ENCODE measurements around the gene ANO10. TPM values are rescaled to one million over a fixed set of nuclear protein-coding genes. Genes with fewer than 3 reads are reported as not detected.

The ANO10 gene
- total and polyA plus RNA-seq, 2 donors (not counting 1 experiment from before 2014, with no cell fraction given), result 1.9 to 10.6 TPM

DNA sequence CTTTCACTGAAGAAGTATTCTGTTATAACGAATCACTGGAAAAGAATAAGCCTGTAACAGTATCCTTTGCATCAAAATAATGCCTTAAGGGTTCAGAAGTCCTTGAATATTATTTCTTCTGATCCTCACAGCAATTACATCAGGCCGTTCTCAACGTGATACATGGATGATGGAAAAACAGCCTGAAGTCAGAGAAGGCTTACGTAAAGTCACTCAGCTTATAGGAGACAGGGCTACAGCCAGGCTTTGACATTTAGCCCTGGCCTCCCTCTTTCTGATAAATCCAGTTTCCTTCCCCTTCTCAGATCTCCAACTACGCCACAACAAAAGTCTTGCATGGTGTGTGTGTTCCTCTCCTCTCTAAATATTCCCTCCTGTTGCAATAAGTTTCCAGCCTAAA, 131.9 kb downstream of the ANO10 start:
- H3K9ac ChIP-seq (ENCODE audit: low read length), result no peak overlapping the region
- H3K79me2 ChIP-seq (ENCODE audit: control insufficient read depth, insufficient read depth, low read length), result no peaks in the 10 kb centered on the region
- ChIA-PET CTCF (no interaction called here), POLR2A (no interaction called here)
- TF ChIP-seq, protein P1, sequence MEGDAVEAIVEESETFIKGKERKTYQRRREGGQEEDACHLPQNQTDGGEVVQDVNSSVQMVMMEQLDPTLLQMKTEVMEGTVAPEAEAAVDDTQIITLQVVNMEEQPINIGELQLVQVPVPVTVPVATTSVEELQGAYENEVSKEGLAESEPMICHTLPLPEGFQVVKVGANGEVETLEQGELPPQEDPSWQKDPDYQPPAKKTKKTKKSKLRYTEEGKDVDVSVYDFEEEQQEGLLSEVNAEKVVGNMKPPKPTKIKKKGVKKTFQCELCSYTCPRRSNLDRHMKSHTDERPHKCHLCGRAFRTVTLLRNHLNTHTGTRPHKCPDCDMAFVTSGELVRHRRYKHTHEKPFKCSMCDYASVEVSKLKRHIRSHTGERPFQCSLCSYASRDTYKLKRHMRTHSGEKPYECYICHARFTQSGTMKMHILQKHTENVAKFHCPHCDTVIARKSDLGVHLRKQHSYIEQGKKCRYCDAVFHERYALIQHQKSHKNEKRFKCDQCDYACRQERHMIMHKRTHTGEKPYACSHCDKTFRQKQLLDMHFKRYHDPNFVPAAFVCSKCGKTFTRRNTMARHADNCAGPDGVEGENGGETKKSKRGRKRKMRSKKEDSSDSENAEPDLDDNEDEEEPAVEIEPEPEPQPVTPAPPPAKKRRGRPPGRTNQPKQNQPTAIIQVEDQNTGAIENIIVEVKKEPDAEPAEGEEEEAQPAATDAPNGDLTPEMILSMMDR (IDR thresholded peaks at IDR 0.05), result no peak
- no peak for TF ChIP-seq EZH2 (IDR thresholded peaks at IDR 0.05; ENCODE audit: borderline replicate concordance, insufficient read depth, low read depth, low read length, poor library complexity, severe bottlenecking)
- ATAC-seq (ENCODE audit: low read depth), result no peak
- no peaks in the 10 kb centered on the region for H3K9me3 Mint-ChIP-seq (ENCODE audit: insufficient read depth)
- H4K20me1 ChIP-seq (ENCODE audit: control insufficient read depth, insufficient read depth, low read length, poor library complexity, severe bottlenecking), result no peaks in the 10 kb centered on the region
- no peak overlapping the region for H3K4me3 Mint-ChIP-seq
- H2AFZ ChIP-seq (ENCODE audit: insufficient read depth, low read depth, low read length, poor library complexity, severe bottlenecking), result no peak overlapping the region
- no peak overlapping the region for H3K27ac Mint-ChIP-seq
- no peak overlapping the region for H3K27ac ChIP-seq (ENCODE audit: low read length in 2 of 2)
- H3K4me1 ChIP-seq (ENCODE audit: control insufficient read depth in 2 of 2, insufficient read depth in 2 of 2, low read length in 2 of 2), result no peaks in the 10 kb centered on the region
- 100% methylated on average over 1 of the region's 5 CpGs for WGBS (ENCODE audit: insufficient coverage)
- H3K4me2 ChIP-seq (replicated peaks; ENCODE audit: low read depth, low read length, poor library complexity, severe bottlenecking), result no peak overlapping the region
- no peaks in the 10 kb centered on the region for H3K4me1 Mint-ChIP-seq
- intact Hi-C loops (cut with micrococcal nuclease), result no loop called here
- H3K36me3 ChIP-seq (replicated peaks in 1 of 2; ENCODE audit: control extremely low read depth in 1 of 2, control insufficient read depth in 1 of 2, extremely low read depth in 1 of 2, insufficient read depth in 2 of 2, low read length in 1 of 2), result no peaks in the 10 kb centered on the region
- peaks cover 0 to 9% (median 0%) of the 10 kb centered on the region in 3 donors for H3K9me3 ChIP-seq (ENCODE audit: control extremely low read depth in 1 of 3, control insufficient read depth in 2 of 3, insufficient read depth in 1 of 3, low read length in 2 of 3)
- no peaks in the 10 kb centered on the region for H3K27me3 ChIP-seq (replicated peaks in 1 of 4; ENCODE audit: control extremely low read depth in 1 of 4, control insufficient read depth in 3 of 4, insufficient read depth in 4 of 4, low read length in 3 of 4)
- DNase-seq, result no peak
- no peak overlapping the region for H3K4me3 ChIP-seq (ENCODE audit: control extremely low read depth in 1 of 5, extremely low read depth in 1 of 5, insufficient read depth in 1 of 5, low read depth in 2 of 5, low read length in 4 of 5)
- peaks cover 5% of the 10 kb centered on the region for H3K27me3 Mint-ChIP-seq

DNA sequence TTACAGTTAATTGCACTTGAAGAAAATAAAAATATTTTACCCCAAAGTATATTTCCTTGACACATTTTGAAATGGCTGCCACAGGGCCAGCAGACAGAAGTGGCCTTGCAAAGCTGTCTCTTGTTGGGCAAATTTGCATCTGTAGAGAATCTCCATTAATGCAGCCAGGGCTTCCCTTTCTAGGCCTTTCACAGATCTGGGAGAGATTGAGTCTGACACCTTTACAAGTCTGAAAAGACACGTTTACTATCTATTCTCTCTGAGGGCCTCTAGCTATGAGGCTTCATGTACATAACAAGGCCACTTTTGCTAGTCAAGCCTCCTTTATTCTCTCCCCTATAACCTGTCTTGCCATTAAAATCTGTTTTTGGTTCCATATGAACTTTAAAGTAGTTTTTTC, 135.9 kb downstream of the ANO10 start:
- intact Hi-C loops (cut with micrococcal nuclease), result no loop called here
- POLR2A ChIA-PET, result no interaction called here

More for the DNA sequence above, 135.9 kb downstream of the ANO10 start:
- Mint-ChIP-seq H3K27ac (no peak overlapping the region), H3K4me3 (no peak overlapping the region), H3K27me3 (peaks cover 5% of the 10 kb centered on the region), H3K9me3 (ENCODE audit: insufficient read depth) (no peaks in the 10 kb centered on the region), H3K4me1 (no peaks in the 10 kb centered on the region)
- TF ChIP-seq, protein P1 (IDR thresholded peaks at IDR 0.05), result no peak
- TF ChIP-seq EZH2 (IDR thresholded peaks at IDR 0.05; ENCODE audit: borderline replicate concordance, insufficient read depth, low read depth, low read length, poor library complexity, severe bottlenecking), result no peak
- Histone ChIP-seq H2AFZ (ENCODE audit: insufficient read depth, low read depth, low read length, poor library complexity, severe bottlenecking) (no peak overlapping the region), H3K27ac (ENCODE audit: low read length in 2 of 2) (no peak overlapping the region), H3K79me2 (ENCODE audit: control insufficient read depth, insufficient read depth, low read length) (no peaks in the 10 kb centered on the region), H3K27me3 (replicated peaks in 1 of 4; ENCODE audit: control extremely low read depth in 1 of 4, control insufficient read depth in 3 of 4, insufficient read depth in 4 of 4, low read length in 3 of 4) (no peaks in the 10 kb centered on the region), H3K4me2 (replicated peaks; ENCODE audit: low read depth, low read length, poor library complexity, severe bottlenecking) (no peak overlapping the region), H3K36me3 (replicated peaks in 1 of 2; ENCODE audit: control extremely low read depth in 1 of 2, control insufficient read depth in 1 of 2, extremely low read depth in 1 of 2, insufficient read depth in 2 of 2, low read length in 1 of 2) (no peaks in the 10 kb centered on the region), H3K9me3 (ENCODE audit: control extremely low read depth in 1 of 3, control insufficient read depth in 2 of 3, insufficient read depth in 1 of 3, low read length in 2 of 3) (peaks cover 0 to 12% (median 0%) of the 10 kb centered on the region in 3 donors), H3K4me1 (ENCODE audit: control insufficient read depth in 2 of 2, insufficient read depth in 2 of 2, low read length in 2 of 2) (no peaks in the 10 kb centered on the region), H3K4me3 (ENCODE audit: control extremely low read depth in 1 of 5, extremely low read depth in 1 of 5, insufficient read depth in 1 of 5, low read depth in 2 of 5, low read length in 4 of 5) (no peak overlapping the region), H4K20me1 (ENCODE audit: control insufficient read depth, insufficient read depth, low read length, poor library complexity, severe bottlenecking) (no peaks in the 10 kb centered on the region), H3K9ac (ENCODE audit: low read length) (no peak overlapping the region)
- ATAC-seq (ENCODE audit: low read depth) (no peak), DNase-seq (no peak)
- no CpG with 5 or more reads among the region's 1 CpG for WGBS (ENCODE audit: insufficient coverage)
- CTCF ChIA-PET, result interaction anchor here (1.4 kb wide), 1 partner anchor 18 kb away, joined by 3 read pairs; no protein-coding TSS in a partner anchor

Measured in B cell (primary cell).